RWPE1 (cell line): Measurements from ENCODE around the gene TBCK.

Source experiments
- CTCF ChIA-PET: fragments of 350-600 bp; sonication (Branson Sonifier 250); formaldehyde crosslinking; extraction: SDS; loops from one replicate; lab custom pipeline; 2021; lab: Yijun Ruan, JAX
- POLR2A ChIA-PET: fragments of 400-600 bp; formaldehyde crosslinking; extraction: SDS; loops from one replicate; lab custom pipeline; 2020; ENCODE audit warnings: antibody characterized with exemption; ENCODE audit not compliant: low non-redundant PET; lab: Yijun Ruan, JAX
- DNase-seq: peaks from one replicate; pipeline ENCODE4 v3.0.0; 2012; ENCODE audit warnings: low spot score
- H3K27ac ChIP-seq: fragments of 450-650 bp; 2 replicates; pipeline ENCODE4 v1.5.1; 2017
- TF ChIP-seq, protein P1 (sequence below): fragments of 450-650 bp; conservative IDR thresholded peaks from 2 replicates; pipeline ENCODE4 v1.5.1; 2017; ENCODE audit warnings: low read depth, mild to moderate bottlenecking

The TBCK gene

DNA sequence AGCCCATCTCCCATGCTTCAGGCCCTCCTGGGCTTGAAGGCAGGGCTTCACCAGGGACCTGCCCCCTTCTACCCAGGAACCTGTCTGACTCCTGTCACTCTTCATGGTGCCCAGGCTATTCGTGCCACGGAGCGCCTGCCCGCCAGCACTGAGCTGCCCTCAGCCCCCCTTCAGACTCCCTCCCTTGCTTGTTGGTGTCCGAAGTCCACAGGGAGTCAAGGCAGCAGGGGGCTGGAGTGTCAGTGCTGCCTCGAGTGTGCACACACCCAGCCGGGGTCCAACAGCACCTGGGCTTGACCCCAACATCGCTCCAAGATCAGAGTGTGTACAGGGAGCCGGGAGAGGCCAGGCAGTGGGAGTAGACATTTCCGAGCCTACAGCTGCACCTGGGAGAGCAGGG is 59.8 kb downstream of the TBCK start:
- DNase-seq, result no peak
- H3K27ac ChIP-seq, result no peak overlapping the region
- TF ChIP-seq, protein P1, sequence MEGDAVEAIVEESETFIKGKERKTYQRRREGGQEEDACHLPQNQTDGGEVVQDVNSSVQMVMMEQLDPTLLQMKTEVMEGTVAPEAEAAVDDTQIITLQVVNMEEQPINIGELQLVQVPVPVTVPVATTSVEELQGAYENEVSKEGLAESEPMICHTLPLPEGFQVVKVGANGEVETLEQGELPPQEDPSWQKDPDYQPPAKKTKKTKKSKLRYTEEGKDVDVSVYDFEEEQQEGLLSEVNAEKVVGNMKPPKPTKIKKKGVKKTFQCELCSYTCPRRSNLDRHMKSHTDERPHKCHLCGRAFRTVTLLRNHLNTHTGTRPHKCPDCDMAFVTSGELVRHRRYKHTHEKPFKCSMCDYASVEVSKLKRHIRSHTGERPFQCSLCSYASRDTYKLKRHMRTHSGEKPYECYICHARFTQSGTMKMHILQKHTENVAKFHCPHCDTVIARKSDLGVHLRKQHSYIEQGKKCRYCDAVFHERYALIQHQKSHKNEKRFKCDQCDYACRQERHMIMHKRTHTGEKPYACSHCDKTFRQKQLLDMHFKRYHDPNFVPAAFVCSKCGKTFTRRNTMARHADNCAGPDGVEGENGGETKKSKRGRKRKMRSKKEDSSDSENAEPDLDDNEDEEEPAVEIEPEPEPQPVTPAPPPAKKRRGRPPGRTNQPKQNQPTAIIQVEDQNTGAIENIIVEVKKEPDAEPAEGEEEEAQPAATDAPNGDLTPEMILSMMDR, result no peak
- CTCF ChIA-PET, result interaction anchor here (0.6 kb wide), 1 partner anchor 72 kb away, joined by 5 read pairs; no protein-coding TSS in a partner anchor
- POLR2A ChIA-PET, result no interaction called here

DNA sequence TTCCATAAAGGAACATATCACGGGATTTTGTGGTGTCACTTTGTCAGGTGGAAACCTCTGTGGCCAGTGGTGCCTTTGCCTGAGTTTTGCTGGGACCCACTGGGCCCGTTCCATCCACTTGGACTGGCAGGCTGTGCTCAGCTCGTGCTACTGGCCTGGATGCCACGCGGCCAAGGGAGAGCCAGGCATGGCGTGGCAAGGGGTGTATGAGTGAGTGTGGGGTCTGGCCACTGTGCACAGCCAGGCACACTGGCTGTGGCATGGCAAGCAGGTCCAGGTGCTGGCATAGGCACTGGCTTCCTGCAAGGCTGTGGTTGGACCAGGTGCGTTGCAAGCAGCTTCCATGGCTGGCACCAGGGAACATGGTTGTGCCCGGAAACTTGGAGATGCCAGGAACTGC is 60.8 kb downstream of the TBCK start:
- TF ChIP-seq, protein P1, result no peak
- POLR2A ChIA-PET, result interaction anchor here (0.7 kb wide), 1 partner anchor 9 kb away, joined by 3 read pairs; no protein-coding TSS in a partner anchor
- no peak overlapping the region for H3K27ac ChIP-seq
- DNase-seq, result no peak
- CTCF ChIA-PET, result no interaction called here

DNA sequence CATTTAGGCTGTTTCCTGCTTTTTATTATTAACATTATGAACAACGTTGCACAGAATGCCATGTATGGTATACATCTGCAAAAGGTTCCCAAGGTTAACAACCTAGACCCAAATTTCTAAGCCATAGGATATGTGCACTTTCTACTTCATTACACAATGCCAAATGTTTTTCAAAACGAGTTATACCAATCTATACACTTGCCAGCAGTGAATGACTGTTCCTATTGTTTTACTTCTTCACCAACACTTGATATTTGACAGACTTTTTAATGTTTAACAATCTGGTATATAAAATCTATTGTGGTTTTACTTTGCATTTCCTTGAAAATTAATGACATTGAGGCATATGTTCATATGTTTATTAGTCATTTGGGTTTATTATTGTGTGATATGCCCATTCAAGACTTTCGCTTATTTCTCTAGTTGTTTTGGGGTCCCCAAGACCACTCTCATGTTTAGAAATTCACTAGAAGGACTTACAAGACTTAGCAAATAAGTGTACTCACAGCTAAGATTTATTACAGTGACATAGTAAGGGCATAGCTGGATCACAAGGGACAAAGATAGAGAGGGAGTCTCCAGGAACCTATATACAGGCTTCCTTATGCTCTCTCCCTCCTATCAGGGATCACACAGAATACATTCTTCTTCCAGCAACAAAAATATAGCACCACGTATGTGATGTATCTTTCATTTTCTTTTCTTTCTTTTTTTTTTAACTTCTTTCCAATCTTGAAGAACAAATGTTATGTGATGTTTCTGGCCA is 62.5 kb downstream of the TBCK start:
- CTCF ChIA-PET, result no interaction called here
- TF ChIP-seq, protein P1, result no peak
- POLR2A ChIA-PET, result interaction anchor here (0.6 kb wide), 1 partner anchor 63 kb away, joined by 3 read pairs; the partner anchor contains the start of genes AIMP1 and TBCK
- no peak for DNase-seq
- no peak overlapping the region for H3K27ac ChIP-seq

DNA sequence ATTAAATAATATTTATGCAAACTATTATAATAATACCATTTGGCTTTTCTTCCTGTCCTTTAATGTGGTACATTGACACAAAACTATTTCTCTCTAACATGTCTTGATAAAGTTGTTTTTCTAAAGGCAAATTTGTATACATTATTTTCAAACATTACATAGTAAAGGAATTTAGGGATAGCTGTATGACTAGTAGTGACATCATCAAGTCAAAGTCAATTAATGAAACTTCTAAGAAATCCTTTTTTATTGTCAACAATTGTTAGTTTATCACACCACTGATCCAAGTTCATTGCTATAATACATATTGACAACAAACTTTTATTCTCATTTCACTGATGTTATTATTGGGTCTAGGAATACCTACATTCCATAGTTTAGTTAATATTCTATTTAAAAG is 68.4 kb downstream of the TBCK start:
- CTCF ChIA-PET, result no interaction called here
- POLR2A ChIA-PET, result interaction anchor here (0.6 kb wide), 1 partner anchor 97 kb away, joined by 3 read pairs; no protein-coding TSS in a partner anchor
- no peak overlapping the region for H3K27ac ChIP-seq
- TF ChIP-seq, protein P1, result no peak
- DNase-seq, result no peak

DNA sequence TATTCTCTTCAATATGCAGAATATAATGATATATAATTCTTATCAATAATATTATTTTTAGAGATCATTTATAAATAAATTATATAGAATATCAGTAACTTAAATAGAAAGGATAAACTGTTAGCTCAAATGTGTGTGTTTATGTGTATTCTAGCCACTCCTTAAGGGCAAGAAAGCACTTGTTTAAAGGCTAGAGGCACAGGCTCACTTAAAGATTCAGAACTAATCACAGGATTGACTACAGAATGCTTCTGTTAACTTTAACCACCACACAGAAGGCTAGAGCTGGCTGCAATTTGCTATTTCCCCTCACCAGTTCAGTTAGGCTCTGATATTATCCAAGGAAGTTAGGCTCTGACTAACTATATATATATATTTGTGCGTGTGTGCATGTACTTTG is 69.6 kb downstream of the TBCK start:
- ChIA-PET POLR2A (no interaction called here), CTCF (no interaction called here)
- TF ChIP-seq, protein P1, result no peak
- no peak overlapping the region for H3K27ac ChIP-seq
- no peak for DNase-seq

DNA sequence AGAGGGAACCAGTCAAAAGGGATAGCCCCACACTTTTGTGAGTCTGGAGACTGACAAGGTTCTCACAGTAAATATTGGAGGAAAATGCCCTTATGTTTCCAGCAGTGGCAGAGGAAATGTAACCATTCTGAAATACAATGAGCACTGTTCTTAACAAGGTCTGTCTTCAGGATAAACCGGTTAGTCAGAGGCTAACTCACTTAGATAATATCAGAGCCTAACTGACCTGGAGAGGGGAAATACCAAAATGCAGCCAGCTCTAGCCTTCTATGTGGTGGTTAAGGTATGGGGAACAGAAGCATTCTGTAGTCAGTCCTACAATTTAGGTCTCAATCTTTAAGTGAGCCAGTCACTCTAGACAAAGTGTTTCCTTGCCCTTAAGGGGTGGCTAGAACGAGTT is 70.8 kb downstream of the TBCK start:
- ChIA-PET CTCF (no interaction called here), POLR2A (no interaction called here)
- H3K27ac ChIP-seq, result no peak overlapping the region
- TF ChIP-seq, protein P1, result no peak
- DNase-seq, result peak; percentile 26
